ENCODE measurements around the gene PKD2L1.

DNA sequence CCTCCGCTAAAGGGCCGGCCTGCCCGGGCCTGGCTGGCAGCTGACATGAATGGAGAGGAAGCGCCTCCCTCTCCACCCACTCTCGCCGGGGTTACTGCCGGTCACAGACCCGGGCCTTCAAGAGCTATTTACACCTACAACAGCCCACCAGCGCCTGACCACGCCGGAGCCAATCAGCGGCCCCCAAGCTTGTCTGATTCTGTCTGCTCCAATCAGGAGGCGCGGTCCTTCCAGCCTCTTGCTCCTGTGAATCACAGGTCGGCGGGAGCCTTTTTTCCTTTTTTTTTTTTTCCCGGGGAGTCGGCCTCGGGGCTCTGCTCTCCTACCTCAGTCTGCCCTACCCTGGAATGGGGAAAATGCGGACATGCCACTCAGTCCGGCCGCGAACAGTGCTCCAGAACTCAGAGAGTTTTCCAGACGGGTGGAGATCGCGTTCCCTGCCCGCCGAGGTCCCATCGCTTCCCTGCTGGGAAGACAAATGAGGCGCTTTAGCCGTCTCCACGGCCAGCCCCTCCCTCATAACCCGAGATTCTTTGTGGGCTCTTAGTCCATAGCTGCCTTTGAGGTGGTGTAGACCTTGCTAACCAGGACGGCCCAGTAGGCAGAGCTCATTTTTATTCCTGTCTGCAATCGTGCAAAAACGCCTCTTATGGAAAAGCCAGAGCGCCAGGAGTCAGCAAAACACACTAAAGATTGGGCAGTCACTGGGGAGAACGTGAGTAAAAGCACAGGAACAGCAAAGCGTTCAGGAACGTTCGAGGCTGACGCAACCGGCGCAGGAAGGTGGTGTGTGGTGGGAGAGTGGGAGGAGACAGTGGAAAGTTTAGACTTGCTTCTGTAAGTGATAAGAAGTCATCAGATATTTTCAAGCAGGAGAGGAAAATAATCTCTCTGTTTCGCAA, 43.5 kb upstream of the PKD2L1 start:
- TF ChIP-seq, protein P1, sequence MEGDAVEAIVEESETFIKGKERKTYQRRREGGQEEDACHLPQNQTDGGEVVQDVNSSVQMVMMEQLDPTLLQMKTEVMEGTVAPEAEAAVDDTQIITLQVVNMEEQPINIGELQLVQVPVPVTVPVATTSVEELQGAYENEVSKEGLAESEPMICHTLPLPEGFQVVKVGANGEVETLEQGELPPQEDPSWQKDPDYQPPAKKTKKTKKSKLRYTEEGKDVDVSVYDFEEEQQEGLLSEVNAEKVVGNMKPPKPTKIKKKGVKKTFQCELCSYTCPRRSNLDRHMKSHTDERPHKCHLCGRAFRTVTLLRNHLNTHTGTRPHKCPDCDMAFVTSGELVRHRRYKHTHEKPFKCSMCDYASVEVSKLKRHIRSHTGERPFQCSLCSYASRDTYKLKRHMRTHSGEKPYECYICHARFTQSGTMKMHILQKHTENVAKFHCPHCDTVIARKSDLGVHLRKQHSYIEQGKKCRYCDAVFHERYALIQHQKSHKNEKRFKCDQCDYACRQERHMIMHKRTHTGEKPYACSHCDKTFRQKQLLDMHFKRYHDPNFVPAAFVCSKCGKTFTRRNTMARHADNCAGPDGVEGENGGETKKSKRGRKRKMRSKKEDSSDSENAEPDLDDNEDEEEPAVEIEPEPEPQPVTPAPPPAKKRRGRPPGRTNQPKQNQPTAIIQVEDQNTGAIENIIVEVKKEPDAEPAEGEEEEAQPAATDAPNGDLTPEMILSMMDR (conservative IDR thresholded peaks at IDR 0.05; ENCODE audit: low read length): no peak
- no peak for TF ChIP-seq EZH2phosphoT487 (IDR thresholded peaks at IDR 0.05; ENCODE audit: borderline replicate concordance, low read depth, low read length)
